Chondrocyte (in vitro differentiated cells): ENCODE results near the gene ZFP36L2. TPM values are rescaled to one million over a fixed set of nuclear protein-coding genes. Genes with fewer than 3 reads are reported as not detected.

ENCODE experiments used
- DNase-seq: peaks from one replicate; pipeline ENCODE4 v3.0.0; 2021; ENCODE audit warnings: mixed read lengths, low spot score
- H3K27ac Mint-ChIP-seq: one replicate; pipeline ENCODE4 v1.8.0; 2021; ENCODE audit warnings: mild to moderate bottlenecking, moderate library complexity, mixed read lengths; ENCODE audit not compliant: unreplicated experiment
- H3K27me3 Mint-ChIP-seq: 2 replicates; pipeline ENCODE4 v1.8.0; 2021; ENCODE audit warnings: low read depth, mixed read lengths
- H3K36me3 Mint-ChIP-seq: 2 replicates; pipeline ENCODE4 v1.8.0; 2021; ENCODE audit warnings: low read depth, mixed read lengths
- H3K4me1 Mint-ChIP-seq: 2 replicates; pipeline ENCODE4 v1.8.0; 2021; ENCODE audit warnings: low read depth, mild to moderate bottlenecking, mixed read lengths
- H3K4me3 Mint-ChIP-seq: one replicate; pipeline ENCODE4 v1.8.0; 2021; ENCODE audit warnings: mild to moderate bottlenecking, moderate library complexity, mixed read lengths; ENCODE audit not compliant: unreplicated experiment
- H3K9me3 Mint-ChIP-seq: 2 replicates; pipeline ENCODE4 v1.8.0; 2021; ENCODE audit warnings: low read depth, mixed read lengths
- total RNA-seq: library from RNA; stranded (reverse); gene quantifications from 3 replicates; pipeline ENCODE4 v1.2.1, GENCODE V29; 2021
- TF ChIP-seq, protein P1 (sequence below): fragments of 200-600 bp; sonication (generic); IDR thresholded peaks from 2 replicates; pipeline ENCODE4 v1.5.0; 2021; ENCODE audit warnings: antibody characterized with exemption, mild to moderate bottlenecking, moderate library complexity

Gene ZFP36L2
- total RNA-seq, 1 donor from 2014 or later, result 98.3 TPM

DNA sequence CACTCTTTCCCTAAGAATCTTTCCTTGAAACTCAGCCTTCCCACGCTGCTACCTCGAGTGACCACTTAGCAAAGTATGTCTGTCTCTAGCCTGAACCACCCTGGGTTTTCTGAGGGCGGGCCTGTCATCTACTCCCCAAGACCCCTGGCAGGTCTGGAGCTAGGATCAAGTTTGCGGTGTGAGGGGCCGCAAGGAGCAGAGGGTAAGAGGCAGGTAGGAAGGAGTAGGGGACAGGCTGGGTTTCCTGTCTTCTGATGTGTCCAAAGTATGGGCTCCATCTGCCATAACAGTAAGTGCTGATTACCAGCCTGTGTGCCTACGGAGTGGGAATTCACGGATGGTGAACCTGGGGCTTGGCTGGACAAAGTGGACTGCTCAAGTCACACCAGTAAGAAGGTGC lies 25.4 kb downstream of the ZFP36L2 start:
- Mint-ChIP-seq H3K9me3 (no peaks in the 10 kb centered on the region), H3K27ac (no peak overlapping the region), H3K4me3 (no peak overlapping the region), H3K36me3 (peaks cover 2% of the 10 kb centered on the region), H3K27me3 (no peaks in the 10 kb centered on the region), H3K4me1 (peaks cover 5% of the 10 kb centered on the region)
- no peak for DNase-seq
- TF ChIP-seq, protein P1, sequence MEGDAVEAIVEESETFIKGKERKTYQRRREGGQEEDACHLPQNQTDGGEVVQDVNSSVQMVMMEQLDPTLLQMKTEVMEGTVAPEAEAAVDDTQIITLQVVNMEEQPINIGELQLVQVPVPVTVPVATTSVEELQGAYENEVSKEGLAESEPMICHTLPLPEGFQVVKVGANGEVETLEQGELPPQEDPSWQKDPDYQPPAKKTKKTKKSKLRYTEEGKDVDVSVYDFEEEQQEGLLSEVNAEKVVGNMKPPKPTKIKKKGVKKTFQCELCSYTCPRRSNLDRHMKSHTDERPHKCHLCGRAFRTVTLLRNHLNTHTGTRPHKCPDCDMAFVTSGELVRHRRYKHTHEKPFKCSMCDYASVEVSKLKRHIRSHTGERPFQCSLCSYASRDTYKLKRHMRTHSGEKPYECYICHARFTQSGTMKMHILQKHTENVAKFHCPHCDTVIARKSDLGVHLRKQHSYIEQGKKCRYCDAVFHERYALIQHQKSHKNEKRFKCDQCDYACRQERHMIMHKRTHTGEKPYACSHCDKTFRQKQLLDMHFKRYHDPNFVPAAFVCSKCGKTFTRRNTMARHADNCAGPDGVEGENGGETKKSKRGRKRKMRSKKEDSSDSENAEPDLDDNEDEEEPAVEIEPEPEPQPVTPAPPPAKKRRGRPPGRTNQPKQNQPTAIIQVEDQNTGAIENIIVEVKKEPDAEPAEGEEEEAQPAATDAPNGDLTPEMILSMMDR, result no peak

DNA sequence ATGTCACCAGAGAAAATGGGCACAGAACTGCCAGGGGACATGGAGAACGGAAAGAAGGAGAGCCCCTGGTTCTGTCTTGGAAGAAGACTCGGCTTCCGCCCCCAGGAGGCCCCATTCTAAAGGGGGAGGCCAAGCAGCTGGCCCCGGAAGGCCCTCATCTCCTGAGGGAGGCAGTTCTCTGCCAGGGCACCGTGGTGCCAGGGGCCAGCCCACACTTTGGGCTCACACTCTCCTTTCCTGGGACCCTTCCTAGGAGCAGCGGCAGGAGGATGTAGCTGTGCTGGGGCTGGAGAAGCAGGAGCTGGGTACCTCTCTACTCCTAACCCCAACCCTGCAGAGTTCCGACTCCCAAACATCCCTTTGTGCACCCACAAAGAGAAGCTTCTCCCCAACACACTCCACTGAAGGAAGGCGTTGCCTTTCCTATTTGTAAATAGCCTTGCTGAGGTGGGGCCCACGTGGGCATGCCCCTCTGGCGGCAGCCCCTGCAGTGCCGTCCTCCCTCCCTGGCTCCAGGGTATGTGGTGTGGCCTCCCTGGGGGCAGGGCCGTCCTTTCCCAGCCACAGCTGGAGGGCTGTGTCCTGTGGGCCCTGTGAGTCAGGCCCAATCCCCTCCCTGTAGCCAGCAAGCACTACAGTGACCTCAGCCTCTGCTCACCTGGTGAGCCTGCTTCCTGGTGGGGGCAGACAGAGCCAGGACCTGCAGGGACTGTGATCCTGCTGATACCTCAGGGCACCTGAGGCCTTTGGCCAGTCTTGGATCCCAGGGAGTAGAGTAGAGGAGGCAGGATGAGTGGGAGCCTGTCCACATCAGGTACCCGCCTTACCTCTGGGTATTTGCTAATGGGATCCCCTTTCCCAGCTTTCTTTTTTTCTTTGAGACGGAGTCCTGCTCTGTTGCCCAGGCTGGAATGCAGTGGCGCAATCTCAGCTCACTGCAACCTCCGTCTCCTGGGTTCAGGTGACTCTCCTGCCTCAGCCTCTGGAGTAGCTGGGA lies 26.6 kb downstream of the ZFP36L2 start:
- no peak for DNase-seq
- TF ChIP-seq, protein P1, result no peak
- Mint-ChIP-seq H3K27me3 (no peaks in the 10 kb centered on the region), H3K9me3 (no peaks in the 10 kb centered on the region), H3K36me3 (peaks cover 2% of the 10 kb centered on the region), H3K4me1 (peaks cover 5% of the 10 kb centered on the region), H3K27ac (no peak overlapping the region), H3K4me3 (no peak overlapping the region)

DNA sequence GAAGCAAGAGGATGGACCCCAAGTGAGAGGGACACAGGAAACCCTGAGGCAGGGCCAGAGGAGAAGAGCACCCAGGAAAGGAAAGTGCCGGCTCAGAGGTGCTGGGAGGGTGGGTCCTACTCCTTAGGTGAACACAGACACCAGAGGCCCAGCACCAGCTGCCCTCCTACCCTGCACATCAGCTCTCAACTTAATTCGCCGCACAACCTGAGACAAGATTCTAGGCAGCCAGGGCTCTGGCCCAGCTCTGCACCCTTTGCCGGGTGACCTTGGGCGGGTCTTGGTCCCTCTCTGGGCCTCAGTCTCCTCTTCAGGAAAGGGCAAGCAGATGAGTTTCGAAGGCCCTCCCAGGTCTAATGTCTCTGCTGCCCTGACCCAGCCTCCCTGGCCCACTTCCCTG lies 28.1 kb downstream of the ZFP36L2 start:
- H3K9me3 Mint-ChIP-seq, result no peaks in the 10 kb centered on the region
- H3K27ac Mint-ChIP-seq, result no peak overlapping the region
- H3K36me3 Mint-ChIP-seq, result peaks cover 2% of the 10 kb centered on the region
- H3K4me3 Mint-ChIP-seq, result no peak overlapping the region
- TF ChIP-seq, protein P1, result no peak
- H3K4me1 Mint-ChIP-seq, result peaks cover 10% of the 10 kb centered on the region
- H3K27me3 Mint-ChIP-seq, result no peaks in the 10 kb centered on the region
- DNase-seq, result no peak

DNA sequence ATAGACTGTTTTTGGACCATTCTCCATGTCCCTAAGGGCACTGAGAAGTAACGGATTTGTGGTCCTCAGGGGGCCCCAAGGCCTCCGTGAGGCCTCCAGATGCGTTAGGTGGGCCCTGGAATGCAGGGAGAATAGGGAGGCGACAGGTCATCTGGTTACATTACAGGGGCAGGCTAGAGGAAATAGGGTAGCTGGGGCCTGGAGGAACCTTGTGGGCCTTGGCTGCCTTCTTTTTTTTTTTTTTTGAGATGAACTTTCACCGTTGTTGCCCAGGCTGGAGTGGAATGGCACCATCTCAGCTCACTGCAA lies 28.9 kb downstream of the ZFP36L2 start:
- no peak overlapping the region for H3K27ac Mint-ChIP-seq

DNA sequence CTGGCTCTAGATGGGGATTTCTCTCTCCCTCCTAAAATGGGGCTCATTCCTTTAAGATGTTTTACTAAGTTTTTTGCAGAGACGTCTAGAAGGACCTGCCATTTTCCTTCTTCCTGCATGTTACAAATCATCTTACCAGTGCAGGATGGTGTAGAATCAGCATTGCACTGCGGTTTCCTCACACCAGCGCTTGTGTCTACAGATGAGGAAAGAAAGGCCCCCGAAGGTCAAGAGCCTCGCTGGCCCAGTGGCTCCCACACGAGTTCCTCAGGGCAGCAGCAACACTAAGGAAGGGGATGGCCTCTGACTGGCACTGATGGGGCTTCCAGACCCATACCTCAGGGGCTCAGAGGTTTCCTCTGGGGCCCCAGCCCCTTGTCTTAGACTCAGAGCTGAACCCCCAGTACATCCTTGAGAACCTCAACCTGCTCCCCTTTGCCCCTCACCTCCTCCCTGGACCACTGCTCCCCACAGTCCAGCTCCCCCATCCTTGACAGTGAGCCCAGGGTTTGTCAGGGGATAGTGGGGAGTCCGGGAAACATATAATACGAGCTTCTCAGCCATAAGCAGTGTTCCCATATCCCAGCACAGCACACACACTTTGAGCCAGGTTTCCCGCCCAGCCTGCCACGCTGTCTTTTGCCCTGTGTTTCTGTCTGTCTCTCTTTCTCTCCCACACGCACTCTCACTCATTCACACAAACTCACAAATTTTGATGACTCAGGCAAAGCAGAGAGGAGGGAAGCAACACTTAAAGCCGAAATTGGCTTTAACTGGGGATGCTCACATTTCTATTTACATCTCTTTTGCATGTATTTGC lies 29.4 kb downstream of the ZFP36L2 start:
- Mint-ChIP-seq H3K27me3 (no peaks in the 10 kb centered on the region), H3K27ac (peak overlapping the region; percentile 1), H3K4me1 (peaks cover 10% of the 10 kb centered on the region), H3K4me3 (no peak overlapping the region), H3K9me3 (no peaks in the 10 kb centered on the region), H3K36me3 (peaks cover 2% of the 10 kb centered on the region)
- DNase-seq, result no peak
- TF ChIP-seq, protein P1, result no peak

More for the DNA sequence above, 28.9 kb downstream of the ZFP36L2 start:
- Mint-ChIP-seq H3K4me1 (peaks cover 10% of the 10 kb centered on the region), H3K27me3 (no peaks in the 10 kb centered on the region), H3K4me3 (no peak overlapping the region), H3K36me3 (peaks cover 2% of the 10 kb centered on the region), H3K9me3 (no peaks in the 10 kb centered on the region)
- DNase-seq, result no peak
- TF ChIP-seq, protein P1, result no peak
